GM12878 (cell line): ENCODE results near the gene MBNL1.

Source experiments
- ASH2L ChIP-seq: fragments of 300-600, 200-600 bp; sonication (generic); IDR thresholded peaks from 2 replicates; pipeline ENCODE4 v1.6.1; 2017; ENCODE audit warnings: low read depth, mild to moderate bottlenecking, borderline replicate concordance
- ELK1 ChIP-seq: IDR thresholded peaks from 2 replicates; pipeline ENCODE4 v1.6.1; 2012; ENCODE audit warnings: low read depth, low read length, improper control_type of control experiment
- FOS ChIP-seq: IDR thresholded peaks from 3 replicates; pipeline ENCODE4 v1.6.1; 2011; ENCODE audit warnings: borderline replicate concordance; ENCODE audit not compliant: insufficient read length; ENCODE audit errors: extremely low read depth
- GABPA ChIP-seq: IDR thresholded peaks from 2 replicates; pipeline ENCODE4 v1.6.1; 2014; ENCODE audit warnings: antibody characterized with exemption, low read depth, mild to moderate bottlenecking, inconsistent platforms
- MXI1 ChIP-seq: fragments of 150-350 bp; IDR thresholded peaks from 2 replicates; pipeline ENCODE4 v1.6.1; 2011; ENCODE audit warnings: low read depth, mild to moderate bottlenecking, inconsistent platforms, low read length, improper control_type of control experiment
- NFYB ChIP-seq: IDR thresholded peaks from 2 replicates; pipeline ENCODE4 v1.6.1; 2011; ENCODE audit warnings: low read depth, mild to moderate bottlenecking, low read length, improper control_type of control experiment, moderate library complexity; ENCODE audit not compliant: insufficient read depth
- POLR2A ChIP-seq: IDR thresholded peaks from 2 replicates; pipeline ENCODE4 v1.6.1; 2011; ENCODE audit warnings: low read depth, mild to moderate bottlenecking, low read length
- POLR2AphosphoS5 ChIP-seq: IDR thresholded peaks from 2 replicates; pipeline ENCODE4 v1.6.1; 2011; ENCODE audit warnings: mild to moderate bottlenecking, low read length, inconsistent platforms
- RBBP5 ChIP-seq: fragments of 200-600 bp; sonication (generic); conservative IDR thresholded peaks from 2 replicates; pipeline ENCODE4 v1.6.1; 2016
- SIN3A ChIP-seq: IDR thresholded peaks from 2 replicates; pipeline ENCODE4 v1.6.1; 2012; ENCODE audit warnings: low read depth, low read length, improper control_type of control experiment
- ZSCAN29 ChIP-seq: fragments of 450-650 bp; IDR thresholded peaks from 2 replicates; pipeline ENCODE4 v1.6.1; 2017; ENCODE audit warnings: mild to moderate bottlenecking, moderate library complexity
- TF ChIP-seq, protein P1 (sequence below), 3 experiments: IDR thresholded peaks in 2 of 3; conservative IDR thresholded peaks in 1 of 3; 2 replicates each; pipeline ENCODE4 v1.5.1; 2011; ENCODE audit warnings: low read depth in 3 of 3, low read length in 3 of 3, mild to moderate bottlenecking in 3 of 3, control low read depth in 2 of 3, moderate library complexity in 2 of 3, inconsistent platforms in 1 of 3, mixed read lengths in 1 of 3; ENCODE audit not compliant: control insufficient read depth in 2 of 3, insufficient read depth in 1 of 3; ENCODE audit errors: extremely low read depth in 1 of 3

DNA sequence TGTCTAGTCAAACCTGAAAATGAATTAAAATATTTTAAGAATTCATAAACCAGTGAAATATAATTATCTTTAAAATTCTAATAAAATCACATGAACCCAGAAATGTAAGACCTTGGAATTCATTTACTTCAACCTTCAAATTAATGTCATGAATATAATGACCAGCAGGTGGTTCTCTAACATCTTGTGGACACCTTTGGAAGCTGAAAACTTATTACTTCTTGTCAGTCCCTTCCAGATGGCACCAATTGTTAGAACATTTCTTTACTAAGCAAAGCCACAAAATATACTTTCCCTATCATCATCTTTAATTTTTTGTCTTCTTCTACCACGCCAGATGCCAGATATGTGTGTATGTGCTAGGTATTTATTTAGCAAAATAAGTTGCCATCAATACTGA lies 240.0 kb downstream of the MBNL1 start:
- TF ChIP-seq, protein P1, sequence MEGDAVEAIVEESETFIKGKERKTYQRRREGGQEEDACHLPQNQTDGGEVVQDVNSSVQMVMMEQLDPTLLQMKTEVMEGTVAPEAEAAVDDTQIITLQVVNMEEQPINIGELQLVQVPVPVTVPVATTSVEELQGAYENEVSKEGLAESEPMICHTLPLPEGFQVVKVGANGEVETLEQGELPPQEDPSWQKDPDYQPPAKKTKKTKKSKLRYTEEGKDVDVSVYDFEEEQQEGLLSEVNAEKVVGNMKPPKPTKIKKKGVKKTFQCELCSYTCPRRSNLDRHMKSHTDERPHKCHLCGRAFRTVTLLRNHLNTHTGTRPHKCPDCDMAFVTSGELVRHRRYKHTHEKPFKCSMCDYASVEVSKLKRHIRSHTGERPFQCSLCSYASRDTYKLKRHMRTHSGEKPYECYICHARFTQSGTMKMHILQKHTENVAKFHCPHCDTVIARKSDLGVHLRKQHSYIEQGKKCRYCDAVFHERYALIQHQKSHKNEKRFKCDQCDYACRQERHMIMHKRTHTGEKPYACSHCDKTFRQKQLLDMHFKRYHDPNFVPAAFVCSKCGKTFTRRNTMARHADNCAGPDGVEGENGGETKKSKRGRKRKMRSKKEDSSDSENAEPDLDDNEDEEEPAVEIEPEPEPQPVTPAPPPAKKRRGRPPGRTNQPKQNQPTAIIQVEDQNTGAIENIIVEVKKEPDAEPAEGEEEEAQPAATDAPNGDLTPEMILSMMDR (IDR thresholded peaks at IDR 0.05 in 2 of 3, conservative IDR thresholded peaks at IDR 0.05 in 1 of 3; ENCODE audit: control insufficient read depth in 2 of 3, extremely low read depth in 1 of 3, insufficient read depth in 1 of 3, low read depth in 3 of 3, low read length in 3 of 3) = peak; percentile 31 to 36 (median 35); a peak in 4 of 6 replicates
- TF ChIP-seq POLR2A = no peak
- TF ChIP-seq GABPA = no peak
- TF ChIP-seq SIN3A = no peak
- no peak for TF ChIP-seq ASH2L
- no peak for TF ChIP-seq RBBP5
- no peak for TF ChIP-seq ZSCAN29
- TF ChIP-seq POLR2AphosphoS5 = no peak
- TF ChIP-seq NFYB = no peak
- TF ChIP-seq MXI1 = no peak
- no peak for TF ChIP-seq FOS
- no peak for TF ChIP-seq ELK1
